IMR-90 (cell line): Measurements from ENCODE around the gene SLX9. TPM values are rescaled to one million over a fixed set of nuclear protein-coding genes. Genes with fewer than 3 reads are reported as not detected.

Experiments used
- ATAC-seq: fragments of 200-7000 bp; cut with Tn5 transposase; 2 replicates; pipeline ENCODE4 v1.9.1; 2020; ENCODE audit warnings: low read depth, mild to moderate bottlenecking, moderate library complexity
- BruUV-seq: library from RNA; stranded (reverse); fragments of 400-500 nt; replicated peaks from 2 replicates; lab custom pipeline; 2021; lab: Mats Ljungman, UMichigan
- CTCF ChIA-PET: fragments of 300-600 bp; formaldehyde crosslinking; extraction: SDS; loops from one replicate; lab custom pipeline; 2021; ENCODE audit warnings: antibody characterized with exemption; lab: Yijun Ruan, JAX
- POLR2A ChIA-PET: fragments of 300-600 bp; sonication (Branson Sonifier 250); formaldehyde crosslinking; loops from one replicate; lab custom pipeline; 2022; ENCODE audit warnings: antibody characterized with exemption; ENCODE audit not compliant: unreplicated experiment; lab: Charles Lee
- DNase-seq: peaks from one replicate; pipeline ENCODE4 v3.0.0; 2013
- H2AFZ ChIP-seq: replicated peaks from 2 replicates; pipeline ENCODE3; 2013; ENCODE audit warnings: low read length, mild to moderate bottlenecking; ENCODE audit not compliant: poor library complexity
- H2AK5ac ChIP-seq: 2 replicates; pipeline ENCODE4 v1.6.1; 2013; ENCODE audit warnings: low read depth, low read length, inconsistent platforms
- H2AK9ac ChIP-seq: replicated peaks from 2 replicates; pipeline ENCODE3; 2013; ENCODE audit warnings: mild to moderate bottlenecking, low read depth, low read length, moderate library complexity; ENCODE audit not compliant: poor library complexity
- H2BK120ac ChIP-seq: 2 replicates; pipeline ENCODE4 v1.6.1; 2013; ENCODE audit warnings: low read depth, low read length, inconsistent platforms
- H2BK15ac ChIP-seq: 3 replicates; pipeline ENCODE4 v1.6.1; 2013; ENCODE audit warnings: low read depth, low read length, inconsistent platforms
- H2BK20ac ChIP-seq: 2 replicates; pipeline ENCODE4 v1.6.1; 2013; ENCODE audit warnings: low read depth, mild to moderate bottlenecking, inconsistent platforms, low read length, moderate library complexity
- H2BK5ac ChIP-seq: 2 replicates; pipeline ENCODE4 v1.6.1; 2013; ENCODE audit warnings: mild to moderate bottlenecking, low read depth, low read length, inconsistent platforms; ENCODE audit not compliant: poor library complexity, severe bottlenecking
- H3K14ac ChIP-seq: replicated peaks from 2 replicates; pipeline ENCODE4 v1.6.1; 2013; ENCODE audit warnings: low read depth, low read length, inconsistent platforms
- H3K18ac ChIP-seq: 2 replicates; pipeline ENCODE4 v1.6.1; 2013; ENCODE audit warnings: low read depth, low read length, control low read depth
- H3K23ac ChIP-seq: 2 replicates; pipeline ENCODE4 v1.6.1; 2013; ENCODE audit warnings: low read depth, low read length, inconsistent platforms
- H3K27ac ChIP-seq: 2 replicates; pipeline ENCODE4 v1.5.1; 2013; ENCODE audit warnings: mild to moderate bottlenecking, control low read depth, low read length; ENCODE audit not compliant: insufficient read depth
- H3K27me3 ChIP-seq: 2 replicates; pipeline ENCODE4 v1.6.1; 2013; ENCODE audit warnings: low read length; ENCODE audit not compliant: control insufficient read depth, insufficient read depth
- H3K36me3 ChIP-seq: 2 replicates; pipeline ENCODE4 v1.6.1; 2013; ENCODE audit warnings: low read length, mixed read lengths; ENCODE audit not compliant: control insufficient read depth, insufficient read depth
- H3K4ac ChIP-seq: 2 replicates; pipeline ENCODE4 v1.6.1; 2013; ENCODE audit warnings: low read depth, low read length, inconsistent platforms
- H3K4me1 ChIP-seq: 2 replicates; pipeline ENCODE4 v1.6.1; 2013; ENCODE audit warnings: low read length, mixed read lengths; ENCODE audit not compliant: control insufficient read depth, insufficient read depth
- H3K4me2 ChIP-seq: 2 replicates; pipeline ENCODE4 v1.6.1; 2013; ENCODE audit warnings: low read depth, mild to moderate bottlenecking, control low read depth, low read length, moderate library complexity
- H3K4me3 ChIP-seq: 2 replicates; pipeline ENCODE4 v1.5.1; 2013; ENCODE audit warnings: low read depth, mild to moderate bottlenecking, control low read depth, low read length, moderate library complexity; ENCODE audit not compliant: insufficient read depth
- H3K56ac ChIP-seq: 2 replicates; pipeline ENCODE4 v1.6.1; 2013; ENCODE audit warnings: low read length, inconsistent platforms; ENCODE audit not compliant: insufficient read depth; ENCODE audit errors: extremely low read depth
- H3K79me1 ChIP-seq, 2 experiments: 2 replicates each; pipeline ENCODE4 v1.6.1; 2013; ENCODE audit warnings: low read length in 2 of 2, inconsistent platforms in 1 of 2, low read depth in 1 of 2
- H3K9ac ChIP-seq: 2 replicates; pipeline ENCODE4 v1.6.1; 2013; ENCODE audit warnings: low read depth, low read length, control low read depth
- H3K9me1 ChIP-seq: 2 replicates; pipeline ENCODE4 v1.6.1; 2013; ENCODE audit warnings: low read length, inconsistent platforms; ENCODE audit not compliant: insufficient read depth
- H3K9me3 ChIP-seq: 2 replicates; pipeline ENCODE4 v1.6.1; 2013; ENCODE audit warnings: low read length; ENCODE audit not compliant: control insufficient read depth, insufficient read depth
- H4K20me1 ChIP-seq: 2 replicates; pipeline ENCODE4 v1.6.1; 2013; ENCODE audit warnings: low read length, inconsistent platforms; ENCODE audit not compliant: insufficient read depth
- H4K5ac ChIP-seq: 2 replicates; pipeline ENCODE4 v1.6.1; 2013; ENCODE audit warnings: mild to moderate bottlenecking, low read depth, low read length, control low read depth
- H4K8ac ChIP-seq, 2 experiments: 2 replicates each; pipeline ENCODE4 v1.6.1; 2013; ENCODE audit warnings: low read depth in 2 of 2, low read length in 2 of 2, control low read depth in 1 of 2, inconsistent platforms in 1 of 2
- H4K91ac ChIP-seq: 2 replicates; pipeline ENCODE4 v1.6.1; 2013; ENCODE audit warnings: low read depth, low read length, inconsistent platforms; ENCODE audit not compliant: insufficient read depth
- CEBPB ChIP-seq: IDR thresholded peaks from 2 replicates; pipeline ENCODE4 v1.6.1; 2012; ENCODE audit warnings: low read depth, low read length, improper control_type of control experiment
- CTCF ChIP-seq: conservative IDR thresholded peaks from 2 replicates; pipeline ENCODE4 v1.5.1; 2012; ENCODE audit warnings: mild to moderate bottlenecking, low read depth, low read length, improper control_type of control experiment
- ELK1 ChIP-seq: fragments of 150-350 bp; IDR thresholded peaks from 2 replicates; pipeline ENCODE4 v1.6.1; 2016; ENCODE audit warnings: low read depth, mild to moderate bottlenecking, low read length, moderate library complexity, borderline replicate concordance
- MAFK ChIP-seq: IDR thresholded peaks from 2 replicates; pipeline ENCODE4 v1.6.1; 2012; ENCODE audit warnings: low read depth, low read length, improper control_type of control experiment
- NFE2L2 ChIP-seq: fragments of 150-350 bp; IDR thresholded peaks from 2 replicates; pipeline ENCODE4 v1.6.1; 2016; ENCODE audit warnings: low read depth, mild to moderate bottlenecking, low read length
- POLR2A ChIP-seq: IDR thresholded peaks from 2 replicates; pipeline ENCODE4 v1.6.1; 2012; ENCODE audit warnings: mild to moderate bottlenecking, low read depth, low read length
- RAD21 ChIP-seq: IDR thresholded peaks from 2 replicates; pipeline ENCODE4 v1.6.1; 2012; ENCODE audit warnings: low read length, improper control_type of control experiment
- SMC3 ChIP-seq: fragments of 150-350 bp; IDR thresholded peaks from 2 replicates; pipeline ENCODE4 v1.6.1; 2016; ENCODE audit warnings: low read depth, mild to moderate bottlenecking, antibody characterized with exemption, low read length, moderate library complexity
- USF2 ChIP-seq: fragments of 150-350 bp; IDR thresholded peaks from 2 replicates; pipeline ENCODE4 v1.6.1; 2017; ENCODE audit warnings: mild to moderate bottlenecking, antibody characterized with exemption, low read length, low read depth
- WGBS, 2 experiments: methylation state at CpG; one replicate each; pipeline versions ENCODE4 v1.1.5 to v1.1.7; 2013; ENCODE audit warnings: missing lambda C conversion rate in 2 of 2; ENCODE audit not compliant: insufficient read length in 1 of 2; ENCODE audit errors: extremely low coverage in 2 of 2; 5-methylcytosine and 5-hydroxymethylcytosine counted together
- dilution Hi-C: fragments of 300-500 bp; cut with HindIII; formaldehyde crosslinking; loops from one replicate; pipeline ENCODE4 v1.14.3; 2018; ENCODE audit warnings: low sequenced_read_pairs; ENCODE audit not compliant: unreplicated experiment
- in situ Hi-C: fragments of 300-500 bp; cut with MboI; formaldehyde crosslinking; loops from 3 replicates; pipeline ENCODE4 v1.14.3; 2019; ENCODE audit warnings: low sequenced_read_pairs, inconsistent platforms, mixed read lengths
- intact Hi-C: fragments of 100-400 bp; cut with micrococcal nuclease; formaldehyde crosslinking; loops from 2 replicates; pipeline ENCODE4 v1.10.0; 2022
- polyA plus RNA-seq, 3 experiments: library from polyadenylated mRNA; depleted of rRNA; stranded (reverse); fragments of >200 nt; gene quantifications; 2 replicates each; pipeline ENCODE4 v1.2.3, GENCODE V29; 2012; ENCODE audit warnings: low replicate concordance in 1 of 3
- total RNA-seq: library from RNA; depleted of rRNA; stranded (reverse); fragments of >200 nt; gene quantifications from 2 replicates; pipeline ENCODE4 v1.2.3, GENCODE V29; 2012

SLX9 gene
- total and polyA plus RNA-seq, 2 of the 4 experiments (the other 2 are of a cell fraction) = 10.4 to 21.7 TPM

GRCh38 chr21:44905728-44906090 is 34.1 kb upstream of the SLX9 start:
- POLR2A ChIA-PET = no interaction called here
- BruUV-seq = no TSS peak
- 40% methylated on average over 1 of the region's 7 CpGs; no CpG with 5 or more reads in 1 of the 2 experiments for WGBS, 2 experiments
- CTCF ChIA-PET = no interaction called here
- Histone ChIP-seq H3K56ac (no peak overlapping the region), H3K9me3 (no peaks in the 10 kb centered on the region), H3K27ac (no peak overlapping the region), H3K4me3 (no peak overlapping the region), H4K8ac (no peak overlapping the region), H3K18ac (no peak overlapping the region), H2BK15ac (no peak overlapping the region), H3K36me3 (no peaks in the 10 kb centered on the region), H3K4me2 (no peak overlapping the region), H3K23ac (no peak overlapping the region), H3K9ac (no peak overlapping the region), H2AK5ac (no peak overlapping the region), H3K9me1 (peaks cover 15% of the 10 kb centered on the region; the same call in 1 of the 2 replicates), H2BK20ac (no peak overlapping the region), H3K14ac (no peak overlapping the region), H3K27me3 (peaks cover 84% of the 10 kb centered on the region), H4K20me1 (no peaks in the 10 kb centered on the region), H2AK9ac (no peak overlapping the region), H3K79me1 (no peaks in the 10 kb centered on the region), H3K4ac (no peak overlapping the region), H4K91ac (no peak overlapping the region), H2AFZ (no peak overlapping the region), H3K4me1 (peaks cover 6% of the 10 kb centered on the region; the same call in 1 of the 2 replicates), H4K5ac (no peak overlapping the region), H2BK5ac (no peak overlapping the region), H2BK120ac (no peak overlapping the region)
- ATAC-seq (no peak), DNase-seq (no peak)
- intact Hi-C loops = no loop called here
- TF ChIP-seq ELK1 (no peak), NFE2L2 (no peak), USF2 (no peak), SMC3 (no peak), CEBPB (no peak), RAD21 (no peak), MAFK (no peak), POLR2A (no peak), CTCF (no peak)
- dilution Hi-C loops = no loop called here
- in situ Hi-C loops = no loop called here
